Fibroblast of skin of scalp (primary cell): Measurements from ENCODE around the gene TNFRSF13B. TPM values are rescaled to one million over a fixed set of nuclear protein-coding genes. Genes with fewer than 3 reads are reported as not detected.
"Not testable (repeated sequence)": the region's sequence is repeated elsewhere in the genome, so short reads cannot be mapped to it uniquely, and the experiment has no call there.

Experiments
- DNase-seq: peaks from one replicate; pipeline ENCODE4 v3.0.0-alpha.2; 2013
- polyA plus RNA-seq, 2 experiments: library from polyadenylated mRNA; unstranded; fragments of 120-200 nt; gene quantifications; one replicate each; pipeline ENCODE4 v1.2.1, GENCODE V29; 2013; ENCODE audit not compliant: insufficient read length in 2 of 2

Gene TNFRSF13B
- not detected for polyA plus RNA-seq (2013, experiment 1 of 2; ENCODE audit: insufficient read length)
- polyA plus RNA-seq (2013, experiment 2 of 2; ENCODE audit: insufficient read length) = not detected

DNA sequence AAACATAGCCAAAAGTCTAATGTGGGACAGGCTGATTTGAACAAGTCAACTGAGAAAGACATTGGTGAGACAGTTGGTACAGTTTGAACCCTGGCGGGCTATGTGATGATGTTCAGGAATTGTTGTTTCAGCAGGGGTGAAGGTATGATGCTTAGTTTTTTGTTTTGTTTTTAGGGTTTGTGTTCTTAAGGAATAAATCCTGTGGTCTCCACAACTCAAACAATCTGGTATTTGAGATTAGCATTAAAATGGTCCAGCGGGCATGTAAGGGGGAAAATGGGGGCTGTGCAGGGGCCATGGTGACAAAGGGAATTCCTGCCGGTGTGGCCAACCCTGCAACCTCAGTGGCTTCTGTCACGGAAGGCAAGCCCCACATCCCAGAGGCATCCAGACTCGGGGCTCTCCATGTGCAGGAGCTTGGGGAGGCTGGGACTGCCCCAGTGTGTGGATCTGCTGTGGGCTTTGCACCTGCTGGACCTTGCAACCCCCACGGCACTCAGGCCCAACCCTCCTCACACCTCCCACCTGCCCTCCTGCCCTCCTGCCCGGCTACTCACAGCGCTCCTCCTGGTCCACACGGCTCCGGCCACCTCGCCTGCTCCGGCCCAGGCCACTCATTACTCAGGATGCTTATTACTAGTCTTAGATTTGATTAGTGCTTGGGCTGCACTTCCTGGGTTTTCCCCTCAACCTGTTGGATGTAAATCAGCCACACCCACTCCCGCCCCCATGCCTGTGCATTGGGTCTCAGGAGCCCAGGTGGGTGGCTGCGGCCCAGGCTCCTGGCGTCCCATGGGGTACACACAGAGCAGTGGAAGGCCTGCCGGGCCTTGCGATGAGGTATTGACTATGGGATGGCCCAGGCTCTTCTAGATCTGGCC lies at the start of gene TNFRSF13B:
Gene TNFRSF13B (minus strand): TSS at position 661 of the 881 bp plus-strand sequence. CDS start 43 bp downstream, at position 618.
- no peak for DNase-seq

DNA sequence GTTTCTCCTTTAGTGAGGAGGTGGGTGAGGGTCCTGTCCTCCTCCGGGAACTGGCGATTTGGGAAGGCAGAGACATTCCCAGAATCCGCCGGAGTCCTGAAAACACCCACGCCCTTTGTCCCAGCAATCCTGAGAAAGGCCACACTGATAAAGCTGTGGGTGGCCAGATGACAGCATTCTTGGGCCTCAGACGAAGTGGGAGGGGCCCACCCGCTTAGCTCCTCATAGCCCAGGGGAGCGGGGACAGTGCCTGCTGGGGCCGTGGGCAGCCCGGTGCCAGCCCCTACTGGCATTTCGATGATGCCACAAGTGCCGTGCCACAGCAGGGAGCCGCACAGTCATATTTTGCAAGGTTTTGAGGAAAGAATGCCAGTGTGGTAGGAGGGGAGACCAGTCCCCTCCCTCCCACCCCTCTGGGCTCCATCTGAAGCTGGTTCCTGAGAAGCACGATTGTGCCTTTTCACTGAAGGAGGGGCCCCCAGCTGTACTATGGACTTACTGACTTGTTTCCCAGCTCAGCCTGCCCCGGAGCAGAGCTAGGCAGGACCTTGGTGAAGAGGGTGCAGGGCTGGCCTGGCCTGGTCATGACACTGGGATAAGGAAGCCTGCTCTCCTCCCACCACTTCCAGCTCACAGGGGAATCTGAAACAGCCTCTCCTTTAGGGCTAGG lies 49.4 kb upstream of the TNFRSF13B start:
- DNase-seq = peak; percentile 74

DNA sequence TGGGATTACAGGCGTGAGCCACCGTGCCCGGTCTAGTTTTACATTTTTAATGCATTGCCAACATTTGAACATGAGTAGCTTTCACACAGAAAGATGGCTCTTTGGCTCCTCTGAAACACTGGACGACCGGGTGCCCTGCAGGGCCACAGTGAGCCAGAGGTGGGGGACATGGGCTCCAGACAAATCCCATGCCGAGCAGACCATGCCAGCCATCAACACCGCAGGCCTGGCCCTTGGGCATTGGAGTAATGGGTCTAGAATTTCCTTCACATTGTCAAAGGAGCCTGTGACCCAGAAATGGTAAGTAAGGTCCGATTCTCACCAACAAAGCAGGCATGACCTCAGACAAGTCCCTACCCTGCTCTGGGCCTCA lies 48.9 kb upstream of the TNFRSF13B start:
- DNase-seq = no peak

DNA sequence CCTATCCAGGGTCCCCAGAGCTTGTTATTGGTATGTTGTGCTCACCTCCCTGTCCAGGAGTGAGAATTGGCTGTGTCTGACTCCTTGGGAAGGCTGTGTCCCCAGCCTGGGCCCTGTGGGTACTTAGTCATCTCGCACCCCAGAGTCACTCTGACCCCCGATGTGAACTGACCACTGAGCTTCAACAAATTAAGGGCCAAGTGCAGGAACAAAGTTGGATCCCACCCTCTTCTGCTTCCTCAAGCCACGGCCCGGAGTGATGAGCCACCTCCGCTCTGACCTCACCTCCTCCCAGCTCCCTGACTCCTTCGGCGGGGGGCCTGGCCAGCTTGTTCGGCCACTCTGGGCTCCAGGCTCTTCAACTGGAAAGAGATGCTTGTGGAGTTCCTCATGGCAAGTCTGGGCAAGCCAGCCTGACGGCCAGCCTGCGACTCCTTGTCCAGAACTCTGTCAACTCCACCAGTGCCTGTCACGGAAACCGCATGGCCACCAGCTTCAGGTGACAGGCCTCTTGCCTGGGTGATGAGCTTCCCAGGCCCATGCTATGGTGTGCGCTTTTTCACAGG lies 48.1 kb upstream of the TNFRSF13B start:
- DNase-seq = no peak

DNA sequence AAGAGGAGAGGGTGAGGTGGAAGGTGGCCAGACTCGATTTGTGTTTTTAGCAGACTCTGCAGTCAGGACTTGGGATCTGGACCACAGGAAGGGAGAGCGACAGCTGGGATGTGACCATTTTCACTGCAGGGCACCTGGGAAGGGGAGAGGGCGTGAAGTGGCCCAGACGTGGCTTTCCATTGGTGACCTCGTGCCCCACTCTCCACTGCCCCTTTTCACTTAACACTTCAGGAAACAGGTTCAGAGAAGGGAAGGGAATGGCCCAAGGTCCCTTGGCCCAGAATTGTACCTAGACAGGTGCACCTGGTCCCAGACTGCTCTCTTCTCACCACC lies 47.5 kb upstream of the TNFRSF13B start:
- no peak for DNase-seq

DNA sequence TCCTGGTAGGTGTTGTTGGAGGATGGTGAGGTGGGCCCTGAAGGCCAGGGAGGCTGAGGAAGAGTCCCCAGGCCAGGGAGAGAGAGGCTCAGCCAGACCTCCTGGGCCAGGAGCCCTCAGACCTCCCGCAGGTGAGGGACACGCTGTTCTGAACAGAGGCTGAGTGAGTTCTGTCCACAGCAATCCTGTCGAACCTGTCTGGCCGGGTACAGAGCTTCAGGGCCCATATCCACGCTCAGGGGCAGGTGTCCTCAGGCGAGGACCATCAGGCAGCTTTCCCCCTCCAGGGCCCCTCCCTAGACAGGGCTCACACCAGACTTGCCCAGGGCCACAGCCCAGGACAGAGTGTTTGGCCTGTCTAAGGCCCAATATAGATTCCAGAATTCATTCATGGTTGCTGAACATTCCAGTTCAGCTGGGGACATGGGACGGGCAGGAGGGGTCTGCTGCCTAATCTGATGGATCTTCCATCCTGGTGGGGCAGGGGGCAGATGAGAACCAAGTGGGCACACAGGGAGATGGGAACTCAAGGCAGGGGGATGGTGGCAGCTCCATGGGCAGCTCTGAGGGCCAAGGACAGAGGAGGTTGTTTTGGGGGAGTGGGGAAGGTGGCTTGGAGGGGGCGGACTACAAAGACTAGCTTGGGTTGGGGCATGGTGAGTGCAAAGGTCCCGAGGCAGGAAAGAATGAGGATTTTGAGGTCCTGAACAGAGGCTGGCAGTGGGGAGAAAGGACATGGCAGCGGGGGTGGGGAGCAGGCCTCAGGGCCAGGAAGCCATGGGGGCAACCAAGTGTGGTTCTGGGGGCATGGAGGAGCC lies 46.9 kb upstream of the TNFRSF13B start:
- no peak for DNase-seq

DNA sequence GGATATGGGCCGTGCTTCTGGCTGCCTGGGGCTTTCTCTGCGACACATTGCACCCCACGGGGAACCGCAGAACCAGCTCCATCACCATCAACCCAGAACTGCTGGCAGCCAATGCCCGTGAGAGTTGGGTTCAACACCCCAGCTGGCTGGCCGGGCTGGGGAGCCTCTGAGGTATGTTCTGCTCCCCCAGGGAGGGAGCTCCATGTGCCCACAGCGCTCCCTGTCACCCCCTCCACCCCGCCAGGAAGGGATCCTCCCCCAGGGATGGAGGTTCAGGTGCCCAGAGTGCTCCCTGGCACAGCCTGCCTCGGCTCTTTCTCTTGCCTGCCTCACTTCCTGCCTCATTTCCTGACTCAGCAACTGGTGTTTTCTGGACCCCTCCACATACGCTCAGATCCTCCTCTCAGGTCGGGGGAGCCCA lies 46.1 kb upstream of the TNFRSF13B start:
- no peak for DNase-seq

DNA sequence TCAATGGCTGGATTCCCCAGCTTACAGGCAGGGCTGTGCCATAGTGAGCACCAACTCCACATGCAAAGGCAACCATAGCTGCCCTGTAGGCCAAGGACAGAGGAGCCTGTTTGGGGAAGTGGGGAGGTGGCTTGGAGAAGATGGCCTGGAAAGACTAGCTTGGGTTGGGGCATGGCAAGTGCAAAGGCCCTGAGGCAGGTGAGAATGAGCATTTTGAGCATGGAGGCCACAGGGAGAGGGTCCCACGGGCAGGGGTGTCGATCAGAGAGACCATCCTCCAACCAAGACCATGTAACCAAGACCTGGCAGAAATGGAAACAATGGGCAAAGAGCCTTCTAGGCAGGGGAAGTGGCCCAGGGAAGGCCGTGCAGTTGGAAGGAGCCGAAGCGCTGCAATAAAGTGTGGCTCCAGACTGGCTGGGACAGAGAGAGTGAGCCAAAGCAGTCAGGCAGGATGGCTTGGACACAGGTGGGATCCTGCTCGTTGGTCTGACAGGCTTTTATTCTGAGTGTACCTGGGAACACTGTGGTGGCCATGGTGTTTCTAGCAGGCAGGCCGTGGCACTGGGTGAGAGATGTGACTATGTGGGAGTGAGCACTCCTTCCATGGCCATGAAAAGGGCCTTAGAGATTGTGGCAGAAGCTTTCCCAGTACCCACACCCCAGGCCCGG lies 45.6 kb upstream of the TNFRSF13B start:
- DNase-seq = no peak

DNA sequence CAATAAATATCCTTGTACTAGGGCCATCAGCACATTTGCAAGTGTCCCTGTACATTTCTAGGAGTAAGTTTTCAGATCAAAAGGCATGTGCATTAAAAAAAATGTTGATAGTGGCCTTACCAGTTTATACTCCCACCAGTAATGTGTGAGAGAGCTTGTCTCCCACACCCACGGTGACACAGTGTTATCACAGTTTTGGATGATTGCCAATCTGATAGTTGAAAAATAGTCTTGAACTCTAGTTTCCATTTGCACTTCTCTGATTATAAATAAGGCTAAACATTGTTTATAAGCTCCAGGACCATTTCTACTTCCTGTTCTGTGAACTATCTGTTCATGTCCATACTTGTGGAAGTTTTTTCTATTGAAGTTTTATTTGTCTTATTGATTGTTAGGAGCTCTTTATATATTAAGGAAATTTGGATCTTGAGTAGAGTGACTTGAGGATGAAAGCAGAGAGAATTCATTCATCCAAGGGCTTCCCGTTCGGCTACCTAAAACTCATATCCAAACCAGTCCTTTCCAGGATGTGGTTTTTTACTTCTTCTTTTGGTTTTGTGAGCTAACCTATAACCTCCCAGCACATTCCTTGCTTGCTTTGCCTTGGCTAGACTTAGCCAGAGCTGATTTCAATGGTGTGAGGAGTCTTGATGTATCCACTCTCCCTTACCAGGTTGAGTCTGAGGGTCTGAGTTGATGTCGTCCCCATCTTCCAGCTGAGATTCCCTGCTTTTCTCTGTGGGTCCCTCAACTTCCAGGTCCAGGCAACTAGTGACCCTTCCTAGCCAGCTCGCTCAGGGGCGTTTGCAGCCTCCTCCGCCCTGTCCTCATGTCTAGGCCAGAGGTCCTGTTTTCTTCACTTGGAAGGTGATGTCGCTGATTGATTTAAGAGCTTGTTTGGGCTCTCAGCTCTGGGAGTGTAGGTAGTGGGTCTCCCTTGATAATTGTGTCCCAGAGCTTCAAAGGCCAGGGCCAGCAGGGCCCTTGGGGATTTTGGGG lies 44.6 kb upstream of the TNFRSF13B start:
- not testable (repeated sequence) for DNase-seq

DNA sequence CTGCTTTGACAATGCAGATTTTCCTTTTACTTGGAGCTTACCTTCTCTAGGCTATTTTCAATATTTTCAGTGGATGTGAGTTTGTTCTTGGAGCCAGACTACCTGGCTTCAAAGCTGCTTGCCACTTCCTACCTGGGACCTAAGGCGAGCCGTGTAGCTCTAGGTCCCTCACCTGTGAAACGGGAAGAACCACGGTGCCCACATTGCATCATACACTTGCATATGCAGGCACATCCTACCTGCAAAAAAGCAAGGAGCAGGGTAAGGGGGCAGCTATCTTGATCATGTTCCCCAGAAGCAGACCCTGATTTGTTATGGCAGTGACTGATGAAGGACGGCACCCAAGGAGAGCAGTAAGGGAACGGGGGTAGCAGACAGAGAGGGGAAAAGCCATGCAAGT lies 43.3 kb upstream of the TNFRSF13B start:
- DNase-seq = no peak

DNA sequence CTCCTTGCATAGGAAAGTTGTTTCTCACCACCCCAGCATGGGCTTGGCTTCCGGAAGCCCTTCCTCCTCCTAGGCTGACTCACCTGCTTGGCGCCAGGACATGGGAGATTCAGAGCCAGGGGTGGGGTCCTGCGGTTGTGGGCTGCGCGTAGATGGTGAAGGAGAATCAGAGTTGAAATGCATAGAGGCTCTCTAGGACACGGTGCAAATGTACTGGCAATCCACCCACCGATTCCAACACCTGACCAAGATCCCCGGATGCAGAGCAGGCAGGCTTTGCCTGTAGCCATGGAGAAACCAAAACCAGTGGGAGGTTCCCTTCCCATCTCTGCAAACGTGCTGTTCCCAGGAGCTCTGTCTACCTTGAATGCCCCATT lies 42.8 kb upstream of the TNFRSF13B start:
- DNase-seq = not testable (repeated sequence)

DNA sequence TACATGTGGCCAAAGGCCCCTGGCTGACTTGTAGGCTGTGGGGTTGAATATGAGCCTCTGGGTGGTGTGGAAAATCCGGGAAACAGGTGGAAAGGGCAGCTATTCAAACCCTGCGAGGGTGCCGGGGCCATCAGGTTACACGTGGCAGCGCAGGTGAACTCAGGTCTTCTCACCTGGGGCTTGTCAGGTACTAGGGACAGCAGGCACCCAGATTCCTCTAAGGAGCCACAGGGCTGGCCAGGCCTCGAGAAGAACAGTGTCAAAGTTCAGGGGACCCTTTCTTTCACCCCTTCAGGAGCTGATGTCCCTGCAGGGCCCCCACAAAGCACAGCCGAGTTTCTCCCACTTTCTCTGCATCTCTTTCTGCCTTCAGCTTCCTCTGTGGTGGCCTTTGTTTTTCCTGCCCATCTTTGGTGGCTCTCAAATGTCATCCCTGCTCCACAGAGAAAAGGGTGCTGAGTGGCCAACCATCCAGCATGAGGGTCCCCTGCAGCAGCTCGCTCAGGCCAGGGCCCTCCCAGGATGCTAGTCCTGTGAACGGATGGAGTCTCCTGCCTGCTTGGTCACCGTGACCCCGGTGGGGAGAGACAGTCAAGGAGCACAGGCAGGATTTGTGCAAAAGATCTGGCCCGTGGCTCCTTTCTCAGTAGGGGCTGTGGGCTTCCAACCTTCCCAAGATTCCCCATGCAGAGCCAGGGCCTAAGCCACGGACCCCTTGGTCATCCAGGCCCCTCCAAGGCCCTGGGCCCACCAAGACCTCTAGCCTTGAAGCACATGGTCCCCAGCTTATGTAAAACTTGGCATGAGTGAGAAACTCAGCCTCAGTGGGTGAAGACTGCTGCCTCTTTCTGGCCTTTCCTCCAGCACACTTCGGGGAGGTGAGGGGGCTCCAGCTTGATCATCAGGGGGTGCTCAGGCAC lies 42.2 kb upstream of the TNFRSF13B start:
- not testable (repeated sequence) for DNase-seq

DNA sequence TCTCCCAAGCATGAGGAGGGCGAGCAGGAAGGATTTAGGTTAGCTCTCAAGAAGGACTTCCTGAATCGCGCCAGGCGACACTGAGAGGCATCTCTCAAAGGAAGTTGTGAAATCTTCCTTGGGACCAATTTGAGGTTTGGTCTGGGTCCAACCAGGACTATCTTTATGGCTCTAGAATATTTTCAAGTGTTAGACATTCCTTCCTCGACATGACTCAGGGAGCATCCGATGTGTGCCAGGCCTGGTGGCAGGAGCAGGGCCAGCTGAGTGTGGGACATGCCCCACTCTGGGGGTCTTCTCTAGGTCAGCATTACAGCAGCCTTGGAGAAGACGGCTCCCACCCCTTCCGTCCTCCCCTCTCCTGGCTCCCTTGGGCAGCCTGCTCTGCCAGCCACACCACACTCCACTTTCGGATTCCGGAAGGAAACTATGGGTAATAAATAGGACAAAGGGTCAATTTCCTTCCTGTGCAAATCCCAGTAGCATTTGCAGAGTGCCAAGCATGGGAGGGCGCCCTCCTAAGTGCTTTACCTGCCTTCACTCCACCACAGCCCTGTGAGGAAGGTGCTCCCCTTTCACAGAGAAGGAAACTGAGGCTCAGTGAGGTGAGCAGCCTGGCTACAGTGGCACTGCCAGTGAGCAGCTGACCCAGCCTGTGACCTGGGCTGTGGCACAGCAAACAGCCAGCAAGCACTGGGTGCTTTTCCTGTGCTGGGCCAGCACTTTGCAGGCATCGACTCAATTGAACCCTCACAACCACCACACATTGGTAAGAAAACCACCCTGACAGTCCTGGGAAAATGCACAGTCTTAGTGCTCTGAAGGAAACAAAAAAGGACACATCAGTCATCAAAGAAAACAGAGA lies 39.4 kb upstream of the TNFRSF13B start:
- peak; percentile 95 for DNase-seq

DNA sequence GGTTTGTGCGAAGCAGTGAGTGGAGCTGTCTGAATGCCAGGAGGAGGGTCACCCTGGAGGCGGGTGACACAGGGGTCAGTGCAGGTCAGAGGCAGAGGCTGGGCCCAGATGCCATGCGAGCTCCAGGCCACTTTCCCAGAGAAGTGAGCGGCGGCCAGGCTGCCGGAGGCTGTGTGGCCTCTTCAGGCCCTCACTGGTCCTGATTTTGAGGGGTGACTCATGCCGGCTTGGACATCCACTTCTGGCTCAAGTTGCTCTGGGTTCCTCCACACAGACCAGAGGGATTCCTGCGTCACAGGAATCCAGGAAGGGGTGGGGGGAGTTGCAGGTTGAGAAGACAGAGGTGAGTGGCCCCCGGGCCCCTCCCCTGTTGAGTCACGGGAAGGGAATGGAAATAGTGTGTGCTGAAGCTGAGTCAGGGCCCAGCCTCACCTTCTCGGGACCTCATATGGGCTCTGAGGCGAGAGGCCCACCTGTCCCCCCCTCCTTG lies 38.7 kb upstream of the TNFRSF13B start:
- not testable (repeated sequence) for DNase-seq

DNA sequence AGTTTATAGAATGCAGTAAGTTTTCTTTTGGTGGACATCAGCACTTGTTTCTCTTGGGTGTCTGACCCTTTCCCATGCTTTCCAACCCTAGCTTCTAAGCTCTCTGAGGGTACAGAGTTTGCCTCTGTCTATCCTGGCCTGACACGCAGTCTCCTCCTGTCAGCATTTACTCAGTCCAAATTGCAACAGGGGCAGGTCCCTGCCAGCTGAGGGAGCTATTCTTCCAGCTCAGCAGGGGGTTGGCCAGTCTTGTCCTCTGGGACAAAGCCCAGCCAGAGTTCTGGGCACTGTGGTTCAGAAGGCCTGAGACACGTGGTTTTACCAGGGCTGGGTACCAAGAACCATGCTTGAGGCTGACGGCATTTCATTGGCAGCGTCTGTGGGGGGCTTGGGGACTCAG lies 38.1 kb upstream of the TNFRSF13B start:
- not testable (repeated sequence) for DNase-seq

DNA sequence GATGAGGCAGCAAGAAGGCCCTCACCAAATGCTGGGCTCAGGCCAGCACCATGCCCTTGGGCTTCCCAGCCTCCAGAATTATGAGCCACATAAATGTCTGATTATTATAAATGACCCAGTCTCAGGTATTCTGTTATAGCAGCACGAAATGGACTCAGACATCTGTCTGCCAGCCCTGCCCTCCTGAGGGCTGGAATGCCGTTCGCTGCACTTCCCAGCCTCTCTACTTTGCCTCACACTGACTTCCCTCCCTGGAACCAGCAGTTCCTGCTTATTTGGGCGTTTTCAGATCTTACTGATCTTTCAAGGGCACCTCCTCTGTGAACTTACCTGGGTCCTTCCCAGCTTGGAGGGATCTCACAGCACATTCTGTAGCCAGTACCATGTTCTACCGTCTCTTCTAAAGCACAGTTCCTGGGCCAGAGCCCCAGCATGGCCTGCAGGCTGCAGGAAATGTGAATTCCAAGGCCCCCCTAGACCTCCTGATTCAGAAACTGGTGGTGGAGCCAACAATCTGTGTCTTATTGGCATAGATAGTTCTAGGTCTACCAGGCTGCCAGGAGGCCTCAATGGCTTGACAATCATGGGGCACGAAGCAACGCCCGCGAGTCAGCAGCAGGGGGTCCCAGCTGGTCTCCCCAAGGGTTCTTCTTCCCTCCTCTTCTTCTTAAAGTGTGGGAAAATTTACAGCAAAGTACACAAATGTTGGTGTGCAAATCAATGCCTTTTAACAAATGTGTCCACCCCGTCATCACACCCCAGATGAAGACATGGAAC lies 36.9 kb upstream of the TNFRSF13B start:
- not testable (repeated sequence) for DNase-seq

DNA sequence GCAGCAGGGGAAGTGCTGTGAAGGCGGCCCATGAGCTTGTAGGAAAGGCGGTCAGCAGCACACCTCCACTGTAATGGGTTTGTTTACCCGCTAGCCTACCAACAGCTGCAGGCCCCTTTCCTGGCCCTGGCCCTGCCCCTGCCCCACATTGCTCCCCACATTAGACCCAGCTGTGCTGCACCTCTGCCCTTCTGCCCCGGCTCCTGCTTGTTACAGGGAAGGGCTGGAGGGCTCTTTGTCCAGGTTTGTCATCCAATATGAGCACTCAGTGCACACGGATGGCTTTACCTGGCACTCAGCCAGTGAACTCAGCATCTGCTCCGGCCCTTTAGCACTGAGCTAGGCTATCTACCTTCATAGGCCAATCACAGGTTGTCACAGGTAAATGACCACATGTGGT lies 36.0 kb upstream of the TNFRSF13B start:
- DNase-seq = not testable (repeated sequence)
